Measurements from ENCODE around the gene LMTK2. TPM values are rescaled to one million over a fixed set of nuclear protein-coding genes. Genes with fewer than 3 reads are reported as not detected.

LMTK2 gene
- total and polyA plus RNA-seq, 2 experiments from 2014 or later = 2.3 to 4.6 TPM

GRCh38 chr7:98206451-98207330, 100.0 kb downstream of the LMTK2 start:
- H3K9me2 ChIP-seq (ENCODE audit: insufficient read depth) = no peaks in the 10 kb centered on the region
- H3F3A ChIP-seq (ENCODE audit: insufficient read depth) = no peaks in the 10 kb centered on the region
- no peaks in the 10 kb centered on the region for H3K27me3 ChIP-seq (replicated peaks; ENCODE audit: insufficient read depth)
- TF ChIP-seq EZH2 (IDR thresholded peaks at IDR 0.05; ENCODE audit: insufficient read depth, poor library complexity, severe bottlenecking) (no peak), EZH2phosphoT487 (IDR thresholded peaks at IDR 0.05; ENCODE audit: insufficient read depth, low read depth) (no peak)
- 94 to 95% methylated on average over 46 to 47 of the region's 47 CpGs for WGBS, 2 experiments (ENCODE audit: low coverage in 1 of 2, low lambda C conversion rate in 2 of 2, missing lambda C conversion rate in 2 of 2)
- H3K9me3 ChIP-seq (ENCODE audit: low read depth) = no peaks in the 10 kb centered on the region
- no peak overlapping the region for H3K4me2 ChIP-seq (ENCODE audit: unreplicated experiment)
- H3K4me1 ChIP-seq (ENCODE audit: insufficient read depth) = no peaks in the 10 kb centered on the region
- H3K4me3 ChIP-seq = no peak overlapping the region
- no peak overlapping the region for H3K27ac ChIP-seq
- H4K20me1 ChIP-seq (ENCODE audit: insufficient read depth) = no peaks in the 10 kb centered on the region
- no peak overlapping the region for H3K9ac ChIP-seq
- in situ Hi-C loops (cut with MboI) = no loop called here
- DNase-seq = no peak
- no peak overlapping the region for H2AFZ ChIP-seq
- no peaks in the 10 kb centered on the region for H3K36me3 ChIP-seq (ENCODE audit: low read depth)
- no peaks in the 10 kb centered on the region for H3K79me2 ChIP-seq (ENCODE audit: insufficient read depth)

- Histone ChIP-seq H3F3A (ENCODE audit: insufficient read depth) (no peaks in the 10 kb centered on the region), H3K9me3 (ENCODE audit: low read depth) (no peaks in the 10 kb centered on the region), H3K4me2 (ENCODE audit: unreplicated experiment) (no peak overlapping the region), H3K36me3 (ENCODE audit: low read depth) (no peaks in the 10 kb centered on the region), H3K9me2 (ENCODE audit: insufficient read depth) (no peaks in the 10 kb centered on the region), H3K79me2 (ENCODE audit: insufficient read depth) (no peaks in the 10 kb centered on the region), H3K9ac (no peak overlapping the region), H3K27ac (no peak overlapping the region), H3K4me1 (ENCODE audit: insufficient read depth) (no peaks in the 10 kb centered on the region), H4K20me1 (ENCODE audit: insufficient read depth) (no peaks in the 10 kb centered on the region), H2AFZ (no peak overlapping the region), H3K4me3 (no peak overlapping the region), H3K27me3 (replicated peaks; ENCODE audit: insufficient read depth) (no peaks in the 10 kb centered on the region)
- TF ChIP-seq EZH2phosphoT487 (IDR thresholded peaks at IDR 0.05; ENCODE audit: insufficient read depth, low read depth) = no peak
- TF ChIP-seq EZH2 (IDR thresholded peaks at IDR 0.05; ENCODE audit: insufficient read depth, poor library complexity, severe bottlenecking) = no peak
- DNase-seq = no peak
- 96 to 98% methylated on average over 17 of the region's 17 CpGs for WGBS, 2 experiments (ENCODE audit: low coverage in 1 of 2, low lambda C conversion rate in 2 of 2, missing lambda C conversion rate in 2 of 2)
- in situ Hi-C loops (cut with MboI) = no loop called here
These were observed 102.7 kb downstream of the LMTK2 start for GRCh38 chr7:98209166-98209920.

GRCh38 chr7:98210513-98211220, 104.0 kb downstream of the LMTK2 start:
- H3K27me3 ChIP-seq (replicated peaks; ENCODE audit: insufficient read depth) = no peaks in the 10 kb centered on the region
- in situ Hi-C loops (cut with MboI) = no loop called here
- no peaks in the 10 kb centered on the region for H3K9me3 ChIP-seq (ENCODE audit: low read depth)
- peak overlapping the region; percentile 14 for H3K4me2 ChIP-seq (ENCODE audit: unreplicated experiment)
- H3K9ac ChIP-seq = no peak overlapping the region
- DNase-seq = peak; percentile 33
- no peaks in the 10 kb centered on the region for H3K36me3 ChIP-seq (ENCODE audit: low read depth)
- H3K4me1 ChIP-seq (ENCODE audit: insufficient read depth) = no peaks in the 10 kb centered on the region
- no peaks in the 10 kb centered on the region for H3K79me2 ChIP-seq (ENCODE audit: insufficient read depth)
- H3K4me3 ChIP-seq = peak overlapping the region; percentile 30; the same call in 1 of the 2 replicates
- H2AFZ ChIP-seq = no peak overlapping the region
- H3K9me2 ChIP-seq (ENCODE audit: insufficient read depth) = no peaks in the 10 kb centered on the region
- no peak for TF ChIP-seq EZH2 (IDR thresholded peaks at IDR 0.05; ENCODE audit: insufficient read depth, poor library complexity, severe bottlenecking)
- TF ChIP-seq EZH2phosphoT487 (IDR thresholded peaks at IDR 0.05; ENCODE audit: insufficient read depth, low read depth) = no peak
- H3F3A ChIP-seq (ENCODE audit: insufficient read depth) = no peaks in the 10 kb centered on the region
- 5 to 9% methylated on average over 27 to 49 of the region's 49 CpGs for WGBS, 2 experiments (ENCODE audit: low coverage in 1 of 2, low lambda C conversion rate in 2 of 2, missing lambda C conversion rate in 2 of 2)
- no peaks in the 10 kb centered on the region for H4K20me1 ChIP-seq (ENCODE audit: insufficient read depth)
- H3K27ac ChIP-seq = no peak overlapping the region

- Histone ChIP-seq H3K4me2 (ENCODE audit: unreplicated experiment) (peak within 1 kb of the TSS; percentile 14), H3K9me2 (ENCODE audit: insufficient read depth) (no peaks in the 10 kb centered on the region), H3K4me3 (peak within 1 kb of the TSS; percentile 30; the same call in 1 of the 2 replicates), H3K9ac (no peak within 1 kb of the TSS), H2AFZ (no peak within 1 kb of the TSS), H3K27ac (no peak within 1 kb of the TSS), H3K36me3 (ENCODE audit: low read depth) (no peaks in the 10 kb centered on the region), H3K27me3 (replicated peaks; ENCODE audit: insufficient read depth) (no peaks in the 10 kb centered on the region), H3K79me2 (ENCODE audit: insufficient read depth) (no peaks in the 10 kb centered on the region), H3K9me3 (ENCODE audit: low read depth) (no peaks in the 10 kb centered on the region), H4K20me1 (ENCODE audit: insufficient read depth) (no peaks in the 10 kb centered on the region), H3F3A (ENCODE audit: insufficient read depth) (no peaks in the 10 kb centered on the region), H3K4me1 (ENCODE audit: insufficient read depth) (no peaks in the 10 kb centered on the region)
- in situ Hi-C loops (cut with MboI) = no loop called here
- 5 to 8% methylated on average over 5 to 38 of the region's 45 CpGs for WGBS, 2 experiments (ENCODE audit: low coverage in 1 of 2, low lambda C conversion rate in 2 of 2, missing lambda C conversion rate in 2 of 2)
- no peak for TF ChIP-seq EZH2phosphoT487 (IDR thresholded peaks at IDR 0.05; ENCODE audit: insufficient read depth, low read depth)
- TF ChIP-seq EZH2 (IDR thresholded peaks at IDR 0.05; ENCODE audit: insufficient read depth, poor library complexity, severe bottlenecking) = no peak
- peak; percentile 17 for DNase-seq
These were observed 104.6 kb downstream of the LMTK2 start, which contains the start of gene BHLHA15 for GRCh38 chr7:98211221-98211675. Gene BHLHA15 (plus strand): TSS chr7:98211439. CDS start chr7:98212310, 871 bp downstream.
